D721Med (cell line): ENCODE data around the gene KIAA1328.
A peak's percentile ranks its signal among the peaks of the same experiment; 100 is the strongest.

Experiments used
- DNase-seq: peaks from one replicate; pipeline ENCODE4 v3.0.0; 2011; ENCODE audit warnings: low spot score; ENCODE audit not compliant: insufficient read length
- FAIRE-seq: peaks from 2 replicates; lab custom pipeline; 2011; peaks lifted over from hg19 to GRCh38; lab: Jason Lieb, UNC
- TF ChIP-seq, protein P1 (sequence below): IDR thresholded peaks from 2 replicates; pipeline ENCODE4 v1.5.1; 2012; ENCODE audit warnings: mild to moderate bottlenecking, control low read depth; ENCODE audit not compliant: insufficient read depth; ENCODE audit errors: missing control alignments

Gene KIAA1328

GRCh38 chr18:36889742-36890141, 60.8 kb downstream of the KIAA1328 start:
- DNase-seq (no peak), FAIRE-seq (no peak)
- TF ChIP-seq, protein P1, sequence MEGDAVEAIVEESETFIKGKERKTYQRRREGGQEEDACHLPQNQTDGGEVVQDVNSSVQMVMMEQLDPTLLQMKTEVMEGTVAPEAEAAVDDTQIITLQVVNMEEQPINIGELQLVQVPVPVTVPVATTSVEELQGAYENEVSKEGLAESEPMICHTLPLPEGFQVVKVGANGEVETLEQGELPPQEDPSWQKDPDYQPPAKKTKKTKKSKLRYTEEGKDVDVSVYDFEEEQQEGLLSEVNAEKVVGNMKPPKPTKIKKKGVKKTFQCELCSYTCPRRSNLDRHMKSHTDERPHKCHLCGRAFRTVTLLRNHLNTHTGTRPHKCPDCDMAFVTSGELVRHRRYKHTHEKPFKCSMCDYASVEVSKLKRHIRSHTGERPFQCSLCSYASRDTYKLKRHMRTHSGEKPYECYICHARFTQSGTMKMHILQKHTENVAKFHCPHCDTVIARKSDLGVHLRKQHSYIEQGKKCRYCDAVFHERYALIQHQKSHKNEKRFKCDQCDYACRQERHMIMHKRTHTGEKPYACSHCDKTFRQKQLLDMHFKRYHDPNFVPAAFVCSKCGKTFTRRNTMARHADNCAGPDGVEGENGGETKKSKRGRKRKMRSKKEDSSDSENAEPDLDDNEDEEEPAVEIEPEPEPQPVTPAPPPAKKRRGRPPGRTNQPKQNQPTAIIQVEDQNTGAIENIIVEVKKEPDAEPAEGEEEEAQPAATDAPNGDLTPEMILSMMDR: no peak

GRCh38 chr18:36890598-36890997, 61.7 kb downstream of the KIAA1328 start:
- TF ChIP-seq, protein P1: no peak
- no peak for FAIRE-seq
- no peak for DNase-seq

DNA sequence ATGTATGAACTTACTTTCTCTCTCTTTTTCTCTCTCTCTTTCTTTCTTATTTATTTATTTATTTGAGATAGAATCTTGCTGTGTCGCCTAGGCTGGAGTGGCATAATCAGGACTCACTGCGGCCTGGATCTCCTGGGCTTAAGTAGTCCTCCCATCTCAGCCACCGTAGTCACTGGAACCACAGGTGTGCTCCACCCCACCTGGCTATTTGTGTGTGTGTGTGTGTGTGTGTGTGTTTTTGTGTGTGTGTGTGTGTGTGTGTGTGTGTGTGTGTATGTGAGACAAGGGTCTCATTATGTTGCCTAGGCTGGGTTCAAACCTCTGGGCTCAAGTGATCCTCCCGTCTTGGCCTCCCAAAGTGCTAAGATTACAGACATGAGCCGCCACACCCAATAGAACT, 64.3 kb downstream of the KIAA1328 start:
- FAIRE-seq: no peak
- TF ChIP-seq, protein P1: no peak
- no peak for DNase-seq

DNA sequence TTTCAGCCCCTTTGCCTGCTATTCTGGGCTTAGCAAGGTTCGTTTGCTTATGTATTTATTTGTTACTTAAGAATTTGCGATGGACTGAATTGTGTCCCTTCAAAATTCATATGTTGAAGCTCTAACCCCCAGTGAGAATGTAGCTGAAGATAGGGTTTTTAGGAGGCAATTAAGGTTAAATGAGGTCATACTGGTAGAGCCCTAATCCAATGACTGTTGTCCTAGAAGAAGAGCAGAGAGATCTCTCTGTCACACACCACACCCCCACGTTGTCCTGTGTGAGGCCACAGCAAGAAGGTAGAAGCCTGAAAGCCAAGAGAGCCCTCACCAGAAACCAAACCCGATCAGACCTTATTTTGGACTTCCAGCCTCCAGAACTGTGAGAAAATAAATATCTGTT, 66.7 kb downstream of the KIAA1328 start:
- TF ChIP-seq, protein P1: no peak
- DNase-seq (no peak), FAIRE-seq (peak; percentile 95)

- TF ChIP-seq, protein P1: no peak
- DNase-seq (no peak), FAIRE-seq (peak; percentile 82)
Observed at GRCh38 chr18:36897253-36897652, 68.3 kb downstream of the KIAA1328 start.

GRCh38 chr18:36899289-36899688, 70.4 kb downstream of the KIAA1328 start:
- TF ChIP-seq, protein P1: peak; percentile 26
- peak; percentile 44 for FAIRE-seq
- DNase-seq: no peak

- no peak for FAIRE-seq
Observed at GRCh38 chr18:36900466-36900865, 71.5 kb downstream of the KIAA1328 start.

More at GRCh38 chr18:36900466-36900865, 71.5 kb downstream of the KIAA1328 start:
- no peak for DNase-seq
- TF ChIP-seq, protein P1: no peak
